Muscle of back (tissue), 11 donors: Measurements from ENCODE around the gene FOXI3. TPM values are rescaled to one million over a fixed set of nuclear protein-coding genes. Genes with fewer than 3 reads are reported as not detected.
"Not testable (repeated sequence)": the region's sequence is repeated elsewhere in the genome, so short reads cannot be mapped to it uniquely, and the experiment has no call there.

Experiments
- DNase-seq, 3 donors: peaks; one replicate each; pipeline versions ENCODE4 v3.0.0 to v3.0.0-alpha.2; 2013
- polyA plus RNA-seq, 10 donors: library from polyadenylated mRNA; unstranded; fragments of 120-200 nt; gene quantifications; one replicate each; pipeline ENCODE4 v1.2.1, GENCODE V29; 2013; ENCODE audit not compliant: insufficient read length in 10 of 10

Gene FOXI3
- polyA plus RNA-seq, 10 donors, result 0.07 to 5.1 (median 0.42) TPM; not detected in 7

DNA sequence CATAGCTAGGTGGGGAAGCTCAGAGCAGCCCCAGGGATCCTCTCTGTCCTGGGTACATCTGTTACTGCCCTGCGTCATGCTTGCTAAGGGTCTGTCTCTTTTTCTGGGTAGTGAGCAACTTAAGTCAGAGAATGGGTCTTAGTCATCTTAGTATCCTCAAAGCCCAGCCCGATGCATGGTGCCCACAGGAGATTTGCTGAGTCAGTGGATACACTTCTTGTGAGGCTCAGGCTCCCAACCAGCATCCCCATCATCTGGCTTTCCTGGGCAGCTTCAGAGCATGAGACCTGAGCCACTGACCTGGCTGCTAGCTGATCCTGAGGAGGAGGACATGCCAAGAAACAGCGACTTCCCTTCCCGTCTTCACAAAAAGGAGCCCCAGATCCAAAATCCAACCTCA is 10.0 kb downstream of the FOXI3 start:
- DNase-seq, result no peak

DNA sequence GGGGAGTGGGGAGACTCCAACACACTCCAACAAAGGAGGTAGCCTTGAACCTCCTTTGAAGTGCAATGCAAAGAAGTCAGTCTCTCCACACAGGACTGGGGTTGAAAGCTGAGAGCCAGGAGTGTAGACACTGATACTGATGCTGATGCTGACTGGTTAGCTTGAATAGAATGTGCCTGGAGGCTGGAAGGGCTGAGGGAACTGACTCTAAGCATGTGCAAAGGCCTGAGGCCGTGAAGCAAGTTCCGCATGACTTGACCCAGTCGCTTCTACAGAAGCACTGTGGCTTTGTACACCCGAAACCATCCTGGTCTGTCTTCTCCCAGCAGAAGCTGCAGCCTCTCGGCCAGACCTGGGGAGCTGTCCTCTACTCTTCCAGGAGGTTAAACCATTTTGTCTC is 10.4 kb downstream of the FOXI3 start:
- DNase-seq, result no peak

DNA sequence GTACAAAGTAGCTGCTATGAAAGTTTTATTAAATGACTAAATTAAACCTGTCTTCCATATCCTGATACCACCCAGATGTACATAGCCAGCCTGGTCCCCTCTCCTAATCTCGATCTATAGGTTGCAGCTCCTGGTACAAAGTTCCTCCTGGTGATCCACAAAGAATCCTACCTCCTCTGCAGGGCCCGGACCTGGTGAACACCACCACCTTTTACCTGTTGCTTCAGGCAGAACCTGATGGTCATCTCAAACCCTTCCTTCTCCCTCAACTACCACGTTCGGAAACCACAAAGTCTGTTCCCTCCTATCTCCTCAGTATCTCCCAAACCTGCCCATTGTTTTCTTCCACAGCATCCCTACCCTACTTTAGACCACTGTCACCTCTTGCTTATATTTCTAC is 15.5 kb downstream of the FOXI3 start:
- DNase-seq, result no peak

DNA sequence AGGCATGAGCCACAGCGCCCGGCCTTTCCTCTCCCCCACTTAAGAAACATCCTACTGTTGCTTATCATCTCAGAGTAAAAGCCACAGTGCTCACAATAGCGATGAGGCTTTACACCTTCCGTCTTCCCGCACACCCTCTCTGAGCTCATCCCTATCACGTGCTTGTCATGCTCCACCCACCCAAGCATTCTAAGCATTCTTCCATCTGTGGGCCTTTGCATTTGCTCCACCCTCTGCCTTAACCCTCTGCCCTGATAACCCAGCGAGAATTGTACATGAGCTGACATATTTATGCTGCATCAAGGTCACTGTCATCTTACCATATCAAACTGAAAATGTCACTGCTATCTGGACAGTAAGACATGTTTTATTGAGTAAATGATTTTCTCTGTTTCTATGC is 22.6 kb downstream of the FOXI3 start:
- no peak for DNase-seq

DNA sequence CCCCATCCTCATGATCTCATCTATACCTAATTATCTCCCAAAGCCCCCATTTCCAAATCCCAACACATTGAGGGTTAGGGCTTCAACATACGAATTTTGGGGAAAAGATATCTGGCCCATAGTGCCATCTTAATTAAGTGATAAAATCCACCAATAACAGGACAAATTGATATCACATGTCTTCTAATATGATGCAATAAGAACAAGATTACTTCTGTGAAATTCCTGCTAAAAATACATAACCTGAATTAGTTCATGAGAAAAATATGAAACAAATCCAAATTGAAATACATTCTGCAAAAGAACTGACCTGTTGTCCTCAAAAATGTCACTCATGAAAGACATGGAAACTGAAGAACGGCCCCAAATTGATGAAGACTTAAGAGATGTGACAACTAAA is 28.8 kb downstream of the FOXI3 start:
- no peak for DNase-seq

DNA sequence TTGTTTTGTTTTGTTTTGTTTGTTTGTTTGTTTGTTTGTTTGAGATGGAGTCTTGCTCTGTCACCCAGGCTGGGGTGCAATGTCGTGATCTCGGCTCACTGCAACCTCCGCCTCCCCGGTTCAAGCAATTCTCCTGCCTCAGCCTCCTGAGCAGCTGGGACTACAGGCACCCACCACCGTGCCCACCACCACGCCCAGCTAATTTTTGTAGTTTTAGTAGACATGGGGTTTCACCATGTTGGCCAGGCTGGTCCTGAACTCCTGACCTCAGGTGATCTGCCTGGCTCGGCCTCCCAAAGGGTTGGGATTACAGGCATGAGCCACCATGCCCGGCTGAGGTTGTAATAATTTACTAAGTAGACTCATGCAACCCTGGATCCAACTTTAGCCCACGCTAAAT is 33.4 kb downstream of the FOXI3 start:
- DNase-seq, result not testable (repeated sequence)

DNA sequence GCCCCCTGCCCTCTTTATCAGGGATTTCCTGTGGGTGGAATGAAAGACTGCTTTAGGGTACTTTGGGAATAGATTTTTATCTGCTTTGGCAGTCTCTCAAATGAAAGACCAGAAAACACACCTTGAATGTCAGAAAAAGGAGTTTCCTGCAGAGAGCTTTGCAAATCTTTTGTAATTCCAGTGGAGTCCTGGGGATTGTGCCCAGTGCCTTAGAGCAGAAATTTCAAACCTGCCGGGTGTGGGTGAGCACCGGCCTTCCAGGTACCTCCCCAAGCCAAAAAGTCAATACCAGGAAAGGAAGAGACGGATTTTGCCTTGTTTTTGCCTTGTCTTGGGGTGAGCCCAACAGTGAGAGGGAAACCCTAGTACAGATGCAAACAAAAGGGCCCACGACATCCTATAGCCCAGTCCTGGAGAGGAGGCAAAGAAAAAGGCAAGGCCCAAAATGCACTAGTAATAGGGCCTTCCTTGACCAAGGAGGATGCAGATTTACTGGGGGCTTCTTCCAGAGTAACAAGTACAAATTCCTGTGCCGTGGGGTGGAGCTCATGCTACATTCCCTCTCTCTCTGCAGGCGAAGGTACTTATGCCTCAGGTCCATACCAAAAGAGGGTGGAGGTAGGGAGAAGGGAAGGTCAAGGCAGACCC is 36.4 kb downstream of the FOXI3 start:
- no peak for DNase-seq

DNA sequence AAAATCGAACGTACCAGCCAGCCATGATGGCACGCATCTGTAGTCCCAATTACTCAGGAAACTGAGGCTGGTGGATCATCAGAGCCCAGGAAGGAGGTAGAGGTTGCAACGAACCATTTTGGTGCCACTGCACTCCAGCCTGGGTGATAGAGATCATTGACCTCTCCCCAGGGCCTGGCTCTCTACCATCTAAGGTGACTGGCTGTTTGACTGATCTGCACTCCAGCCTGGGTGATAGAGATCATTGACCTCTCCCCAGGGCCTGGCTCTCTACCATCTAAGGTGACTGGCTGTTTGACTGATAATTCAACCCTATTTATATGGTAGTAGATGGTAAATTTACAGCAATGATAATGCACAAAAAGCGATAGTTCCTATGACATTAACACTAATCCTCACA is 43.6 kb downstream of the FOXI3 start:
- not testable (repeated sequence) for DNase-seq

DNA sequence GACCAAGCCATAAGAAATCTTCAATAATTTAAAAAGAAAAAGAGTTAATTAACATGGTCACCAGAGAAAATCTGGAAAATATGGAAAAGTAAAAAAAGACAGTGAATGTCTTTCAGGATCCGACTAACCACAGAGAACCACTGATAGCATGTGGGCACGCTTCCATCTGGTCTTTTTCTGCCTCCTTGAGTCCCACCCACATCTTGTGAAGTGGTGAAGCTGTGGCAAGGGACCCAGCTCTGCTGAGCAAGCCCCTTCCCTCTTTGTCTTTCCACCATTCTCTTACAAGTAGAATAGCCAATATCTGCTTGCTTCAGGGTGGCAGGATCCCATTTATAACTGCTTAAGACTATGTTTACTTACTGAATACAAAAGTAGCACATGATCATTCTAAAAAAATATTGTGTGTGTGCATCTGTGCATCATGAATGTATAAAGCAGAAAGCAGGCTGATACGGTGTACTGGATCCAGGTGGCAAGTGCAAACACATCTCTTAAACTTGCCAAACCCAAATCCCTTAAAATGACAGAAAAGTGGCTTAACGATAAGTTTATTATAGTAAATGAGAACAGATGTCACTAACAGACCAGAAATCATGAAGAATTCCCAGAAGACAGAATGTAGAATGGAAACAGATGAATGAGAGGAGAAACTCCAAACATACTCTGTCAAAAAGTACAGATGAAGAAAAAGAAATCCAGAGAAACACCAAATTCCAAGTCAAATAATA is 52.3 kb downstream of the FOXI3 start:
- peak in 1 of 3 donors; percentile 14 for DNase-seq

DNA sequence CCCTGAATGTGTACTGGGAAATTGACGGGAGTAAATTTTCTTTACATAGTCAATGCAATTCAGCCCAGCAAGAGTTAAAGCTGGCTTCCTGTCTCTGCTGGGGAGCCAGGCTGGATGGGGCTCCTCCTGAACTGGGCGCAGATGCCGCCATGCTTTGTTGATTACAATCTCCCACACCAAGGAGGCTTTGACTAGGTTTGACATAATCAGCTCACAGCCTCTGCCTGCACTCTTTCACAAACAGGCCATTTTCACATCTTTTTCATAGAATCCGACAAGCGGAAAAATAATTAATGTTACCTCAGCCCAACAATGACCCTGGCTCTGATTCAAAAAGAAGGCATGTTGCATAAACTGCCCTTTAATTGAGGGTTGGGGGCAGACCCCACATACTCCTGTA is 54.3 kb downstream of the FOXI3 start:
- DNase-seq, result no peak

Other genes starting within 250 kb of the FOXI3 start
- gene EIF2AK3, start 174.8 kb upstream of the FOXI3 start, polyA plus RNA-seq, result 10 to 100 TPM; 16.7 to 25.4 (median 18.8) TPM
- 10 to 100 TPM; 21.9 to 26.5 (median 24.4) TPM for gene RPIA, start 239.0 kb upstream of the FOXI3 start, polyA plus RNA-seq